Measurements from ENCODE around the gene NEUROG3. TPM values are rescaled to one million over a fixed set of nuclear protein-coding genes. Genes with fewer than 3 reads are reported as not detected.

Gene NEUROG3
- total and polyA plus RNA-seq, 8 donors, result not detected

GRCh38 chr10:69575164-69575722, 2.0 kb upstream of the NEUROG3 start:
- Histone ChIP-seq H3K4me3 (no peak overlapping the region), H3K9me3 (no peaks in the 10 kb centered on the region), H3K36me3 (no peaks in the 10 kb centered on the region), H3K27ac (no peak overlapping the region), H3K4me1 (peaks cover 10 to 41% (median 29%) of the 10 kb centered on the region in 4 donors), H3K27me3 (peaks cover 43 to 100% (median 89%) of the 10 kb centered on the region in 3 donors)
- DNase-seq, result no peak
- 1 to 14% (median 4%) methylated on average over 5 of the region's 5 CpGs for WGBS, 5 donors
- TF ChIP-seq POLR2A (IDR thresholded peaks at IDR 0.05), result no peak
- TF ChIP-seq POLR2AphosphoS5 (IDR thresholded peaks at IDR 0.05), result no peak
- no peak for TF ChIP-seq EP300 (IDR thresholded peaks at IDR 0.05)
- TF ChIP-seq CTCF (IDR thresholded peaks at IDR 0.05), result no peak
- intact Hi-C loops (cut with DNase I; ENCODE audit: low total_unique reads), result no loop called here

- 2 to 3% (median 2%) methylated on average over 12 of the region's 12 CpGs for WGBS, 5 donors
- DNase-seq, result no peak
- Histone ChIP-seq H3K4me3 (no peak overlapping the region), H3K4me1 (peaks cover 10 to 41% (median 29%) of the 10 kb centered on the region in 4 donors), H3K27me3 (peaks cover 43 to 100% (median 93%) of the 10 kb centered on the region in 3 donors), H3K27ac (no peak overlapping the region), H3K36me3 (no peaks in the 10 kb centered on the region), H3K9me3 (no peaks in the 10 kb centered on the region)
- TF ChIP-seq POLR2A (IDR thresholded peaks at IDR 0.05) (no peak), EP300 (IDR thresholded peaks at IDR 0.05) (no peak)
- intact Hi-C loops (cut with DNase I; ENCODE audit: low total_unique reads), result no loop called here
These were observed 1.4 kb upstream of the NEUROG3 start for GRCh38 chr10:69574571-69574978.

GRCh38 chr10:69572159-69573055, 815 bp downstream of the NEUROG3 start:
- Histone ChIP-seq H3K36me3 (no peaks in the 10 kb centered on the region), H3K9me3 (peaks cover 0 to 7% (median 0%) of the 10 kb centered on the region in 4 donors), H3K4me3 (peak overlapping the region; percentile 14 to 41 (median 30)), H3K27ac (no peak overlapping the region), H3K4me1 (peaks cover 10 to 47% (median 29%) of the 10 kb centered on the region in 4 donors), H3K27me3 (peaks cover 37 to 100% (median 93%) of the 10 kb centered on the region in 3 donors)
- no peak for DNase-seq
- TF ChIP-seq POLR2A (IDR thresholded peaks at IDR 0.05) (no peak), EP300 (IDR thresholded peaks at IDR 0.05) (no peak), CTCF (IDR thresholded peaks at IDR 0.05) (no peak), POLR2AphosphoS5 (IDR thresholded peaks at IDR 0.05) (no peak)
- 2 to 4% (median 3%) methylated on average over 51 to 85 of the region's 85 CpGs for WGBS, 5 donors
- intact Hi-C loops (cut with DNase I; ENCODE audit: low total_unique reads), result no loop called here

- H3K4me3 ChIP-seq, result no peak overlapping the region
- H3K27ac ChIP-seq, result no peak overlapping the region
- 1 to 5% (median 2%) methylated on average over 25 of the region's 25 CpGs for WGBS, 5 donors
- peaks cover 10 to 46% (median 29%) of the 10 kb centered on the region in 4 donors for H3K4me1 ChIP-seq
- DNase-seq, result no peak
- intact Hi-C loops (cut with DNase I; ENCODE audit: low total_unique reads), result no loop called here
- no peaks in the 10 kb centered on the region for H3K36me3 ChIP-seq
- peaks cover 0 to 7% (median 0%) of the 10 kb centered on the region in 4 donors for H3K9me3 ChIP-seq
- TF ChIP-seq POLR2A (IDR thresholded peaks at IDR 0.05), result no peak
- no peak for TF ChIP-seq CTCF (IDR thresholded peaks at IDR 0.05)
- no peak for TF ChIP-seq POLR2AphosphoS5 (IDR thresholded peaks at IDR 0.05)
- TF ChIP-seq EP300 (IDR thresholded peaks at IDR 0.05), result no peak
- peaks cover 33 to 100% (median 86%) of the 10 kb centered on the region in 3 donors for H3K27me3 ChIP-seq
These were observed 1.5 kb downstream of the NEUROG3 start for GRCh38 chr10:69571618-69572158.

All from stomach (tissue), 9 donors.